HCT116 (cell line): Measurements from ENCODE around the gene SPR. TPM values are rescaled to one million over a fixed set of nuclear protein-coding genes. Genes with fewer than 3 reads are reported as not detected.

ENCODE experiments used
- ATAC-seq: fragments of 200-7000 bp; cut with Tn5 transposase; 2 replicates; pipeline ENCODE4 v1.9.1; 2020; ENCODE audit warnings: mild to moderate bottlenecking, moderate library complexity
- BruUV-seq: library from RNA; stranded (reverse); fragments of 400-500 nt; replicated peaks from 2 replicates; lab custom pipeline; 2021; lab: Mats Ljungman, UMichigan
- CTCF ChIA-PET: fragments of 300-600 bp; sonication (Branson Sonifier 250); formaldehyde crosslinking; loops from one replicate; lab custom pipeline; 2021; ENCODE audit warnings: antibody characterized with exemption; lab: Charles Lee
- POLR2A ChIA-PET: fragments of 300-600, 350-600 bp; sonication (Branson Sonifier 250); formaldehyde crosslinking; loops from one replicate; lab custom pipeline; 2021; ENCODE audit warnings: antibody characterized with exemption; lab: Charles Lee
- RAD21 ChIA-PET, 2 experiments: fragments of 300-600 bp; sonication (Branson Sonifier 250); formaldehyde crosslinking; loops; one replicate each; lab custom pipeline; 2023; ENCODE audit warnings: low total read pairs in 2 of 2; ENCODE audit not compliant: uncharacterized antibody in 2 of 2, unreplicated experiment in 2 of 2, low non-redundant PET in 1 of 2; lab: Charles Lee
- DNase-seq: peaks from one replicate; pipeline ENCODE4 v3.0.0-alpha.2; 2010; ENCODE audit warnings: low read depth, low spot score
- H2AFZ ChIP-seq: fragments of 200-600 bp; shearing (Covaris generic), sonication (generic); 2 replicates; pipeline ENCODE4 v1.6.1; 2017; ENCODE audit warnings: low read depth, mixed run types, mixed read lengths, antibody characterized with exemption, low read length; ENCODE audit not compliant: poor library complexity, severe bottlenecking
- H3K27ac ChIP-seq: 2 replicates; pipeline ENCODE4 v1.5.1; 2012; ENCODE audit warnings: low read depth, low read length
- H3K27me3 ChIP-seq: fragments of 200-600 bp; sonication (generic); 2 replicates; pipeline ENCODE4 v1.6.1; 2016; ENCODE audit warnings: mixed run types, low read length, mixed read lengths; ENCODE audit not compliant: insufficient read depth
- H3K36me3 ChIP-seq, 2 experiments: fragments of 200-500 bp in 1 of 2; fragments of 200-600 bp in 1 of 2; sonication (Bioruptor generic) in 1 of 2; sonication (generic) in 1 of 2; 2 replicates each; pipeline versions ENCODE4 v1.5.1 to v1.6.1; 2014 to 2016; ENCODE audit warnings: low read length in 2 of 2, inconsistent platforms in 1 of 2, mixed read lengths in 1 of 2, mixed run types in 1 of 2; ENCODE audit not compliant: insufficient read depth in 2 of 2, control insufficient read depth in 1 of 2
- H3K4me1 ChIP-seq, 2 experiments: fragments of 200-600 bp in 1 of 2; sonication (generic) in 1 of 2; 2 replicates each; pipeline versions ENCODE4 v1.5.1 to v1.6.1; 2012 to 2017; ENCODE audit warnings: low read length in 2 of 2, inconsistent platforms in 1 of 2, mild to moderate bottlenecking in 1 of 2, mixed read lengths in 1 of 2, mixed run types in 1 of 2, moderate library complexity in 1 of 2; ENCODE audit not compliant: insufficient read depth in 2 of 2, control insufficient read depth in 1 of 2
- H3K4me2 ChIP-seq: fragments of 200-600 bp; sonication (generic); 2 replicates; pipeline ENCODE4 v1.6.1; 2017; ENCODE audit warnings: mixed run types, low read length, mixed read lengths
- H3K4me3 ChIP-seq, 2 experiments: fragments of 200-600 bp in 1 of 2; sonication (generic) in 1 of 2; replicated peaks in 1 of 2; 2 replicates each; pipeline ENCODE4 v1.5.1; 2011 to 2016; ENCODE audit warnings: low read length in 2 of 2, control low read depth in 1 of 2, low read depth in 1 of 2, mild to moderate bottlenecking in 1 of 2, mixed read lengths in 1 of 2, mixed run types in 1 of 2
- H3K79me2 ChIP-seq: fragments of 200-600 bp; sonication (generic); 2 replicates; pipeline ENCODE4 v1.6.1; 2017; ENCODE audit warnings: mild to moderate bottlenecking, mixed run types, low read length, moderate library complexity, mixed read lengths; ENCODE audit not compliant: insufficient read depth
- H3K9ac ChIP-seq: fragments of 200-600 bp; sonication (generic); 2 replicates; pipeline ENCODE4 v1.6.1; 2016; ENCODE audit warnings: low read length, mixed read lengths
- H3K9me2 ChIP-seq: fragments of 200-600 bp; sonication (generic), shearing (Covaris generic); 2 replicates; pipeline ENCODE4 v1.6.1; 2017; ENCODE audit warnings: mixed run types, mild to moderate bottlenecking, moderate library complexity; ENCODE audit not compliant: insufficient read depth
- H3K9me3 ChIP-seq, 2 experiments: fragments of 200-500 bp in 1 of 2; fragments of 200-600 bp in 1 of 2; sonication (Bioruptor generic) in 1 of 2; sonication (generic) in 1 of 2; 2 replicates each; pipeline ENCODE4 v1.6.1; 2014 to 2017; ENCODE audit warnings: low read length in 2 of 2, mixed read lengths in 2 of 2, inconsistent platforms in 1 of 2, low read depth in 1 of 2, mild to moderate bottlenecking in 1 of 2, mixed run types in 1 of 2, moderate library complexity in 1 of 2; ENCODE audit not compliant: control insufficient read depth in 1 of 2, insufficient read depth in 1 of 2
- H4K20me1 ChIP-seq: fragments of 200-600 bp; sonication (generic), shearing (Covaris generic); 2 replicates; pipeline ENCODE4 v1.6.1; 2017; ENCODE audit warnings: mixed run types, mild to moderate bottlenecking, moderate library complexity; ENCODE audit not compliant: insufficient read depth
- CBX3 ChIP-seq: IDR thresholded peaks from 2 replicates; pipeline ENCODE4 v1.6.1; 2012; ENCODE audit warnings: low read depth
- CEBPB ChIP-seq: IDR thresholded peaks from 2 replicates; pipeline ENCODE4 v1.6.1; 2012; ENCODE audit warnings: low read depth
- CTCF ChIP-seq, 3 experiments: fragments of 200-600 bp in 1 of 3; sonication (generic) in 1 of 3; IDR thresholded peaks in 2 of 3; conservative IDR thresholded peaks in 1 of 3; 2 replicates each; pipeline ENCODE4 v1.5.1; 2012 to 2017; ENCODE audit warnings: low read depth in 2 of 3, low read length in 2 of 3, antibody characterized with exemption in 1 of 3, borderline replicate concordance in 1 of 3, control low read depth in 1 of 3, mild to moderate bottlenecking in 1 of 3, mixed read lengths in 1 of 3, mixed run types in 1 of 3, moderate library complexity in 1 of 3; ENCODE audit not compliant: insufficient read depth in 1 of 3
- EGR1 ChIP-seq: IDR thresholded peaks from 2 replicates; pipeline ENCODE4 v1.6.1; 2012; ENCODE audit warnings: low read depth
- ELF1 ChIP-seq: IDR thresholded peaks from 2 replicates; pipeline ENCODE4 v1.6.1; 2012; ENCODE audit warnings: low read depth, borderline replicate concordance
- EZH2 ChIP-seq: fragments of 200-600 bp; sonication (generic); IDR thresholded peaks from 2 replicates; pipeline ENCODE4 v1.6.1; 2017; ENCODE audit warnings: antibody characterized with exemption, mixed run types
- JUND ChIP-seq: IDR thresholded peaks from 2 replicates; pipeline ENCODE4 v1.6.1; 2012
- SIN3A ChIP-seq: IDR thresholded peaks from 2 replicates; pipeline ENCODE4 v1.6.1; 2012; ENCODE audit warnings: low read depth
- SRF ChIP-seq: IDR thresholded peaks from 2 replicates; pipeline ENCODE4 v1.6.1; 2012; ENCODE audit warnings: low read depth
- TCF7L2 ChIP-seq: IDR thresholded peaks from 2 replicates; pipeline ENCODE4 v1.7.0; 2011; ENCODE audit warnings: borderline replicate concordance, inconsistent platforms; ENCODE audit not compliant: insufficient read depth, insufficient read length; ENCODE audit errors: extremely low read depth
- YY1 ChIP-seq: IDR thresholded peaks from 2 replicates; pipeline ENCODE4 v1.6.1; 2011; ENCODE audit warnings: low read length, low read depth, moderate library complexity, mild to moderate bottlenecking; ENCODE audit not compliant: insufficient replicate concordance; ENCODE audit errors: extremely low read depth
- ZFX ChIP-seq: fragments of 450-650 bp; IDR thresholded peaks from 2 replicates; pipeline ENCODE4 v1.6.1; 2017
- intact Hi-C: fragments of 100-400 bp; cut with micrococcal nuclease; formaldehyde crosslinking; loops from 2 replicates; pipeline ENCODE4 v1.10.0; 2022
- total RNA-seq: library from RNA; stranded (reverse); gene quantifications from one replicate; pipeline ENCODE4 v1.2.1, GENCODE V29; 2021; ENCODE audit not compliant: unreplicated experiment

Gene SPR
- total RNA-seq, 1 experiment from 2014 or later: 66.9 TPM

- Histone ChIP-seq H3K36me3 (no peaks in the 10 kb centered on the region), H3K4me3 (no peak overlapping the region), H3K9ac (no peak overlapping the region), H3K79me2 (no peaks in the 10 kb centered on the region), H3K4me1 (no peaks in the 10 kb centered on the region), H3K27ac (no peak overlapping the region), H3K4me2 (no peak overlapping the region), H4K20me1 (no peaks in the 10 kb centered on the region), H3K9me2 (no peaks in the 10 kb centered on the region), H2AFZ (no peak overlapping the region), H3K9me3 (no peaks in the 10 kb centered on the region), H3K27me3 (no peaks in the 10 kb centered on the region)
- DNase-seq (no peak), ATAC-seq (no peak)
- ChIA-PET RAD21 (no interaction called here), CTCF (interaction anchor here (1.6 kb wide), 1 partner anchor 47 kb away, joined by 3 read pairs; no protein-coding TSS in a partner anchor), POLR2A (no interaction called here)
- no peak for TF ChIP-seq ELF1
- TF ChIP-seq EGR1: no peak
- no peak for TF ChIP-seq CEBPB
- no peak for TF ChIP-seq YY1
- TF ChIP-seq TCF7L2: no peak
- no peak for TF ChIP-seq ZFX
- TF ChIP-seq JUND: no peak
- TF ChIP-seq CBX3: no peak
- BruUV-seq: no TSS peak
- intact Hi-C loops: no loop called here
Measured at GRCh38 chr2:72940361-72940760, 53.2 kb downstream of the SPR start.

- ChIA-PET POLR2A (no interaction called here), RAD21 (no interaction called here), CTCF (no interaction called here)
- TF ChIP-seq CTCF (IDR thresholded peaks at IDR 0.05 in 2 of 3, conservative IDR thresholded peaks at IDR 0.05 in 1 of 3; ENCODE audit: borderline replicate concordance in 1 of 3, insufficient read depth in 1 of 3, low read depth in 2 of 3, low read length in 2 of 3) (no peak), EZH2 (no peak), EGR1 (no peak), ELF1 (no peak), SIN3A (no peak), YY1 (no peak), SRF (no peak)
- Histone ChIP-seq H2AFZ (no peak overlapping the region), H3K27ac (no peak overlapping the region), H3K4me2 (no peak overlapping the region), H4K20me1 (no peaks in the 10 kb centered on the region), H3K4me1 (no peaks in the 10 kb centered on the region), H3K36me3 (no peaks in the 10 kb centered on the region), H3K9ac (no peak overlapping the region), H3K27me3 (no peaks in the 10 kb centered on the region), H3K79me2 (no peaks in the 10 kb centered on the region), H3K9me2 (no peaks in the 10 kb centered on the region), H3K4me3 (no peak overlapping the region), H3K9me3 (no peaks in the 10 kb centered on the region)
- no peak for ATAC-seq
- intact Hi-C loops: no loop called here
- no peak for DNase-seq
- BruUV-seq: no TSS peak
Measured at GRCh38 chr2:72940786-72941185, 53.6 kb downstream of the SPR start.
